ENCODE results near the gene LRP10.
A peak's percentile ranks its signal among the peaks of the same experiment; 100 is the strongest.
"Not testable (repeated sequence)": the region's sequence is repeated elsewhere in the genome, so short reads cannot be mapped to it uniquely, and the experiment has no call there.

The LRP10 gene

DNA sequence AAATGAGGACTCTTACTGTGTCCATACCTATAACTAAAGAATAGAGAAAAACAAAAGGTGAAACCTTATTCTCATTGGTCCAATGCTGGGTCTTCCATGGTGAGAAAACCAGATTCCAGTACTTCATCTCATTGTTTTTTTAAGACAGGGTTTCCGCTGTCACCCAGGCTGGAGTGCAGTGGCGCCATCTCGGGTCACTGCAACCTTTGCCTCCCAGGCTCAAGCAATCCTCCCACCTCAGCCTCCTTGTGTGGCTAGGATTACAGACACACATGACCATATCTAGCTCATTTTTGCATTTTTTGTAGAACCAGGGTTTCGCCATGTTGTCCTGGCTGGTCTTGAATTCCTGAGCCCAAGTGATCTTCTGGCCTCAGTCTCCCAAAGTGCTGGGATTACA, 34.1 kb downstream of the LRP10 start:
- TF ChIP-seq, protein P1, sequence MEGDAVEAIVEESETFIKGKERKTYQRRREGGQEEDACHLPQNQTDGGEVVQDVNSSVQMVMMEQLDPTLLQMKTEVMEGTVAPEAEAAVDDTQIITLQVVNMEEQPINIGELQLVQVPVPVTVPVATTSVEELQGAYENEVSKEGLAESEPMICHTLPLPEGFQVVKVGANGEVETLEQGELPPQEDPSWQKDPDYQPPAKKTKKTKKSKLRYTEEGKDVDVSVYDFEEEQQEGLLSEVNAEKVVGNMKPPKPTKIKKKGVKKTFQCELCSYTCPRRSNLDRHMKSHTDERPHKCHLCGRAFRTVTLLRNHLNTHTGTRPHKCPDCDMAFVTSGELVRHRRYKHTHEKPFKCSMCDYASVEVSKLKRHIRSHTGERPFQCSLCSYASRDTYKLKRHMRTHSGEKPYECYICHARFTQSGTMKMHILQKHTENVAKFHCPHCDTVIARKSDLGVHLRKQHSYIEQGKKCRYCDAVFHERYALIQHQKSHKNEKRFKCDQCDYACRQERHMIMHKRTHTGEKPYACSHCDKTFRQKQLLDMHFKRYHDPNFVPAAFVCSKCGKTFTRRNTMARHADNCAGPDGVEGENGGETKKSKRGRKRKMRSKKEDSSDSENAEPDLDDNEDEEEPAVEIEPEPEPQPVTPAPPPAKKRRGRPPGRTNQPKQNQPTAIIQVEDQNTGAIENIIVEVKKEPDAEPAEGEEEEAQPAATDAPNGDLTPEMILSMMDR (IDR thresholded peaks at IDR 0.05) = no peak
- no peak for TF ChIP-seq ZFX (IDR thresholded peaks at IDR 0.05; ENCODE audit: borderline replicate concordance)
- H3K27ac ChIP-seq = no peak overlapping the region

DNA sequence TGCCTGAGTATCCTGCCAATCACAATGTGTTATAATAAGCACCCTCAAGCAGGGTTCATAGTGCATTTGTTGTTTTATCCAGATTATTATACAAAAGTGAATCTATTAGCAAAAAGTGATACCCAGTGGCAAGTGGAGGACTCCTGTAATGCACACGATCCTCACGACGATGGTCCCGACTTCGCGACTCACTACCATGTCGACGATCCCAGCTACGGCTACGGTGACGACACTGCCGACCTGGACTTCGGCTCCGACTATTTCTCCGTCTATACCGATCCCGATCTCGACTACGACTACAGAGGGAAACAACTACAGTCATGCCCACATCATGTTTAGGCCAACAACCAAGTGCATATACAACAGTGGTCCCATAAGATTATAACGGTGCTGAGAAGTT, 34.5 kb downstream of the LRP10 start:
- TF ChIP-seq ZFX (IDR thresholded peaks at IDR 0.05; ENCODE audit: borderline replicate concordance) = no peak
- TF ChIP-seq, protein P1 (IDR thresholded peaks at IDR 0.05) = no peak
- H3K27ac ChIP-seq = no peak overlapping the region

DNA sequence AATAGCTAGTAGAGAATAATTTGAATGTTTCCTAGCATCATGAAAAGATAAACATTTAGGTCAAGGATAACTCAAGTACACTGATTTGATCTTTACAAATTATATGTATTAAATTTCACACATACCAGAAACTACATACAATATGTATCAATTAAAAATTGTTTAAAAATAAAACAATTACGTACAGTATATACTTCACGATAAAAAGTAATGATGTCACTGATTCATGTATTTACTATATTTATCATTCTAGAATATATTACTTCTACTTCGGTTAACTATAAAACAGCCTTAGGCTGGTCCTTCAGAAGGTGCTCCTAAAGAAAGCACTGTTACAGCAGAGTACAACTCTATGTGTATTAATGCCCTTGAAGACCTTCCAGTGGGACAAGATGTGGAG, 35.9 kb downstream of the LRP10 start:
- TF ChIP-seq, protein P1 (IDR thresholded peaks at IDR 0.05) = no peak
- TF ChIP-seq ZFX (IDR thresholded peaks at IDR 0.05; ENCODE audit: borderline replicate concordance) = no peak
- H3K27ac ChIP-seq = no peak overlapping the region

DNA sequence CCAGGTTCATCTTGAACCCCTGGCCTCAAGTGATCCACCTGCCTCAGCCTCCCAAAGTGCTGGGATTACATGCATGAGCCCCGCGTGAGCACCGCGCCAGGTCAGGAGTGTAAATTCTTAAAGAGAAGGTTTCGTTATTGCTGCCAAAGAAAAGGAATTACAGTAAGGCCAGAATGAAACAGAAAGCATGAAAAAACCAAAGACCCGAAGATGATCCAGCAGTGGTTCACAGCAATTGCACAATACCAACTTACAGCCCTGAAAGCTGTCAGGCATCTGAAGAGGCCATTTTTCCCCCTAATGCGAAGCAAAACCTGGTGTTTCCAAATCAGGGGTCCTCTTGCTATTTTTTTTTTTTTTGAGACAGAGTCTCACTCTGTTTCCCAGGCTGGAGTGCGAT, 37.1 kb downstream of the LRP10 start:
- H3K27ac ChIP-seq = no peak overlapping the region
- TF ChIP-seq, protein P1 (IDR thresholded peaks at IDR 0.05) = no peak
- TF ChIP-seq ZFX (IDR thresholded peaks at IDR 0.05; ENCODE audit: borderline replicate concordance) = no peak

DNA sequence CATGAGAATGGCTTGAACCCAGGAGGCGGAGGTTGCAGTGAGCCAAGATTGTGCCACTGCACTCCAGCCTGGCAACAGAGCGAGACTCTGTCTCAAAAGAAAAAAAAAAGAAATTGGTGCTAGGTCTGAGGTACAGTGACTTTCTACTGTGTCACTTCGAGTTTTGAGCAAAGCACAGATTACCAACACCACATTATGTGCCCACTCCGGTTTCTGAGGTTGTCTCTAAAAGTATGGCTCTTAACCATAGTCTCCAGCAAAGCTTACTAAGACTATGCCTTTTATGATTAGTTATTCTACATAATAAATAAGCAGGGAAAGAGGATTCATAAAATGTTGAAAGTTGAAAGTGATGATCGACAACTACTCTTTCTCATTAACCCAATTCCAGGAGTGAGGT, 39.4 kb downstream of the LRP10 start:
- no peak overlapping the region for H3K27ac ChIP-seq

DNA sequence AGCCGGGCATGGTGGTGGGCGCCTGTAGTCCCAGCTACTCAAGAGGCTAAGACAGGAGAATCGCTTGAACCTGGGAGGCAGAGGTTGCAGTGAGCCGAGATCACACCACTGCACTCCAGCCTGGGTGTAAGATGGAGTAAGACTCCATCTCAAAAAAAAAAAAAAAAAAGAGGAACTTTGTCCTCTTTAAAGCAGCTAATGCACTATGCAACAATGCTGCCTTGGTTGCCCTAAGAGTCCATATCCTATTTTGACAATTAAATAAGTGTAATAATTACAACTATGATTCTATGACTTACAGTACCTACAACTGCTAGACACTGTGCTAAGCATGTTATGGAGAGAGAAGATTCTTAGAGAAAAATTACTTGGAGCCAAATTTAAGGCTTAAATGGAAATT, 43.3 kb downstream of the LRP10 start:
- not testable (repeated sequence) for H3K27ac ChIP-seq

More for the DNA sequence above, 39.4 kb downstream of the LRP10 start:
- TF ChIP-seq, protein P1 (IDR thresholded peaks at IDR 0.05) = no peak
- TF ChIP-seq ZFX (IDR thresholded peaks at IDR 0.05; ENCODE audit: borderline replicate concordance) = no peak

DNA sequence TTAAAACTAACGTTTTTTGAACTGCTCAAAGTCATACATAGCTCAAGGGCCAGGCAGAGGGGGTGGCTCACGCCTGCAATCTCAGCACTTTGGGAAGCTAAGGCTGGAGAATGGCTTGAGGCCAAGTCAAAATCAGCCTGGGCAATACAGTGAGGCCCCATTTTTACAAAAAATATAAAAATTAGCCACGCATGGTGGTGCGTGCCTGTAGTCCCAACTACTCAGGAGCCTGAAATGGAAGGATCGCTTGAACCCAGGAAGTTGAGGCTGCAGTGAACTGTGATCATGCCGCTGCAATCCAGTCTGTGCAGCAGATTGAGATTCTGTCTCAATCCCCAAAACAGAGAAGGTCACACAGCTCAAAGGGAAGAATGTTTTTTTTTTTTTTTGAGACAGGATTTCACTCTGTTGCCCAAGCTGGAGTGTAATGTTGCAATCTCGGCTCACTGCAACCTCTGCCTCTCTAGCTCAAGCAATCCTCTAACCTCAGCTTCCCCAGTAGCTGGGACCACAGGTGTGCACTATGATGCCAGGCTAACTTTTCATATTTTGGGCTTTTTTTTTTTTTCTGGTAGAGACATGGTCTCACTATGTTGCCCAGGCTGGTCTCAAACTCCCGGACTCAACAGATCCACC, 44.5 kb downstream of the LRP10 start:
- no peak overlapping the region for H3K27ac ChIP-seq
- no peak for TF ChIP-seq ZFX (IDR thresholded peaks at IDR 0.05; ENCODE audit: borderline replicate concordance)

DNA sequence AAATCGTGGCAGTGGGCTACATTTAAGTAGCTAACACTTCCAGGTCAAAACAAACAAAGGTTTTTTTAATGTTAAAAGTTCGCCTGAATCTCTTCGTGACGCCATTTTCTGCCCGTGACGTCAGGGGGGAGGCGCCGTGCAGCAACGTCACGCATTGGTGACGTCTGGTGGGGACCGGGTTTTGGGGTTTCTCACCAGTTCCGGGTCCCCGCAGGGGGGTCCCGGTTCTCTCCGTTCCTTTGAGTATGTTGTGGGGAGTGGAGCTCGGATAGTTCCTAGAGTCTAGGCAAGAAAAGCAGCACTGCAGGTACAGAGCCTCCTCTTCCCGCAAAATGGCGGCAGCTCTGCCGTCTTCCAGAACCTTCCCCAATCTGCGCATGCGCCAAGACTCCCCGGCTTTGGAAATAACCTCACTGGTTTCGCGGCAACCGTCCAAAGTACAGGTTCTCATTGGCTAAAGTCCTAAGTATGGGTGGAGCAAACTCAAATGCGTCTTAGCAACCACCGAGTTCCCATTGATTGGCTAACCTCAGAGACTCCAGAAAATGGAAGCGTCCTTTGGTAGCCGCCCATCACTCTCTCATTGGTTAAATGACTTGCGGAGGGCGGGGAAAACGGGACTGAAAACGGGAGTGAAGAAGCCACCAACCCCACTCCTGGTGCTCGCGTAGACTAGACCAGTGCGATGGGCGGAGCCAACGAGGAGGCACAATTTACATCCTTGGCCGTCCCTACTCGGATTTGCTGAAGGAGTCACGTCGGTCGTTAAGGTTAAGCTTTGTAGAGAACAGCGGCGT, 47.5 kb downstream of the LRP10 start, which contains the start of gene RBM23:
RBM23 (minus strand) TSS at position 346 of the 797 bp plus-strand sequence.
- peak within 1 kb of the TSS; percentile 91 for H3K27ac ChIP-seq
- no peak for TF ChIP-seq ZFX (IDR thresholded peaks at IDR 0.05; ENCODE audit: borderline replicate concordance)

DNA sequence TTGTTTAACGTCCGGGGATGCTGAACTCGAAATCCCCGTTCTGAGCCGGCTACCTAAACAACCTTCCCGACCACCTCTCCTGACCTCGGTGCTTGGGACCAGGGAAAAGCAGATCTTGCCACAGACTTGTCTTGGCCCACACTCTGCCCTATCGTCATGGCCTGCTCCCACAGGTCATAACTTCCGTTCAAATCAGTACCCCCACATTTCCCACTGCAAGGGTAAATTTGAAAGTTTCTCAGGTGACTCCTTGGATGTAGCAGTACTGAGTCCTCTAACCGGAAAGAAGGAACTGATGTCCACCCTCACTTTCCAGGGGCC, 48.0 kb downstream of the LRP10 start:
- H3K27ac ChIP-seq = peak overlapping the region; percentile 91
- TF ChIP-seq, protein P1 (IDR thresholded peaks at IDR 0.05) = no peak
- TF ChIP-seq ZFX (IDR thresholded peaks at IDR 0.05; ENCODE audit: borderline replicate concordance) = no peak
